HG03066 (cell line): ENCODE measurements around the gene LIMK1.
"Not testable (repeated sequence)": the region's sequence is repeated elsewhere in the genome, so short reads cannot be mapped to it uniquely, and the experiment has no call there.

Experiments
- ATAC-seq: cut with Tn5 transposase; IDR thresholded peaks from one replicate; pipeline ENCODE4 v1.9.1; 2021; ENCODE audit warnings: low read depth; ENCODE audit not compliant: unreplicated experiment

The LIMK1 gene

DNA sequence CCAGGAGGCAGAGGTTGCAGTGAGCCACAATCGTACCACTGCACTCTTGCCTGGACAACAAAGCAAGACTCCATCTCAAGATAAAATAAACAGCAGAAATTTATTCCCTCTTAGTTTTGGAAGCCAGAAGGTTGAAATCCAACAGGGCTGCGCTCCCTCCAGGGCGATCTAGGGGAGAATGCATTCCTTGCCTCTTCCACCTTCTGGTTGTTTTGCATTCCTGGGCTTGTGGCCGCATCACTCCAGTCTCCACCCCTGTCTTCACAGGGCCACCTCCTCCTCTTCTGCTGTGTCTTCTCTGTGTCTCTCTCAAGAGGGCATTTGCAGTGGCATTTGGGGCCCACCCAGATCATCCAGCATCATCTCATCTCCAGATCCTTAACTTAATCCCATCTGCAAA, 36.2 kb downstream of the LIMK1 start:
- ATAC-seq: no peak

DNA sequence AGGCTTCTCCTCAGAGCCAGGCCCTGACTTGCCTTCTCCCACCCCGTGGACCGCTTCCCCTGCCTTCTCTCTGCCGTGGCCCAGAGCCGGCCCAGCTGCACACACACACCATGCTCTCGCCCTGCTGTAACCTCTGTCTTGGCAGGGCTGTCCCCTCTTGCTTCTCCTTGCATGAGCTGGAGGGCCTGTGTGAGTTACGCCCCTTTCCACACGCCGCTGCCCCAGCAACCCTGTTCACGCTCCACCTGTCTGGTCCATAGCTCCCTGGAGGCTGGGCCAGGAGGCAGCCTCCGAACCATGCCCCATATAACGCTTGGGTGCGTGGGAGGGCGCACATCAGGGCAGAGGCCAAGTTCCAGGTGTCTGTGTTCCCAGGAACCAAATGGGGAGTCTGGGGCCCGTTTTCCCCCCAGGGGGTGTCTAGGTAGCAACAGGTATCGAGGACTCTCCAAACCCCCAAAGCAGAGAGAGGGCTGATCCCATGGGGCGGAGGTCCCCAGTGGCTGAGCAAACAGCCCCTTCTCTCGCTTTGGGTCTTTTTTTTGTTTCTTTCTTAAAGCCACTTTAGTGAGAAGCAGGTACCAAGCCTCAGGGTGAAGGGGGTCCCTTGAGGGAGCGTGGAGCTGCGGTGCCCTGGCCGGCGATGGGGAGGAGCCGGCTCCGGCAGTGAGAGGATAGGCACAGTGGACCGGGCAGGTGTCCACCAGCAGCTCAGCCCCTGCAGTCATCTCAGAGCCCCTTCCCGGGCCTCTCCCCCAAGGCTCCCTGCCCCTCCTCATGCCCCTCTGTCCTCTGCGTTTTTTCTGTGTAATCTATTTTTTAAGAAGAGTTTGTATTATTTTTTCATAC, 38.0 kb downstream of the LIMK1 start:
- no peak for ATAC-seq

DNA sequence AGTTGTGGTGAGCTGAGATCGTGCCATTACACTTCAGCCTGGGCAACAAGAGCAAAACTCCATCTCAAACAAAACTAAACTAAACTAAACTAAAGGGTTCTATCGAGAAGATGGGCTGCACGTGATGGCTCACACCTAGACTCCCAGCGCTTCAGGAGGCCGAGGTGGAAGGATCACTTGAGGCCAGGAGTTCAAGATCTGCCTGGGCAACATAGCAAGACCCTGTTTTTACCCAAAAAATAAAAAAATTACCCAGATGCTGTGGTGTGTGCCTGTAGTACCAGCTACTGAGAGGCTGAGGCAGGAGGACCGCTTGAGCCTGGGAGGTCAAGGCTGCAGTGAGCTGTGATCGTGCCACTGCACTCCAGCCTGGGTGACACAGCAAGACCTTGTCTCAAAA, 40.3 kb downstream of the LIMK1 start:
- not testable (repeated sequence) for ATAC-seq

DNA sequence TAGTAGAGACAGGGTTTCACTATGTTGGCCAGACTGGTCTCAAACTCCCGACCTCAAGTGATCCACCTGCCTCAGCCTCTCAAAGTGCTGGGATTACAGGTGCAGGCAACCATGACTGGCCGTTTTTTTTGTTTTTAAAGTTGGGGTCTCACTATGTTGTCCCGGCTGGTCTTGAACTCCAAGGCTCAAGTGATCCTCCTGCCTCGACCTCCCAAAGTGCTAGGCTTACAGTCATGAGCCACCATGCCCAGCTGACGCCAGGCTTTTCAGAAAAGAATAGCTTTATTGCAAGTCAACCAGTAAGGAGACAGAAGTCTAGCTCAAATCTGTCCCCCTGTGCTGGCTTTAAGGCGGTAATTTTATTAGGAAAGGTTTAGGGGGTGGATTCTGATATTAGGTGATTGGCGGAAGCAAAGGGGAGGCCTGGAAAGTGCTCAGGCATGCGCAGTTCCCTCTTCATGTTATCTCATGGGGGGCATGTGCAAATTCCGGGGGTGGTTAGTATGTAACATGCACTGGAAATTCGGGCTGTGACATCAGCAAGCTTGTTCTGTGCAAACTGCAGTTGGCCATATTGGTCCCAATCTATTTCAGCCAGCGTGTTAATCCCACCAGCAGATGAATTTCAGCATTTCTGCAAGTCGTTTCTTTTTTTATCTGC, 42.7 kb downstream of the LIMK1 start:
- ATAC-seq: no peak

DNA sequence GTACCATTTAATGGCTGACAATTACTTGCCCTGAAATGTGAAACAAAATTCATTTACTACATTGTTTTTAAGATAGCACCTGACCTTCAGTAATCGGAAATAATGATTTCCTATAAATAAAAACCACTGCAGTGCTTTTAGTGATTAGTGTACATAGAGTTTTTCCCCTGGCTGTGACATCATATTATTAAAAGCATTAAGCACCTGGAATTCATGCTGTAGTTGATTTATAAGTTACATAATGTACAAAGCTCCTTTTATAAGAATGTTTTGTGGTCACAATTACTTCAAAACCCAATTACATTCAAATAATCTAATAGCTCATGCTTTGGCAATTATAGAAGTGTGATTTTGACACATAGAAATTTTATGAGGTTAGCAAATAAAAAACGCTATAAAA, 46.3 kb downstream of the LIMK1 start:
- no peak for ATAC-seq

DNA sequence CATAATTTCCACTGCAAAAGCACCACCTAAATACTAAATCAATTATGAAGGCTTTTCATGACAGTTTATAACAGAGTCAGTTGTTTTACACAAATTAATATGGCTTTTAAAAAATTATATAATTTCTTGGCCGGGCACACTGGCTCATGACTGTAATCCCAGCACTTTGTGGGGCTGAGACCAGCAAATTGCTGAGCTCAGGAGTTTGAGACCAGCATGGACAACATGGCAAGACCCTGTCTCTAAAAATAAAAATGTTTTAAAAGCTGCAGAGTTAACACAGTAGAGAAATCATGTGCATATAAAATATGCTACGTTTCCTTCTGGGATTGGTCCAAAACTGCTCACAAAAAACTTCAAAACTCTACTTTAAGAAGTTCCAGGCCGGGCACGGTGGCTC, 46.9 kb downstream of the LIMK1 start:
- no peak for ATAC-seq

DNA sequence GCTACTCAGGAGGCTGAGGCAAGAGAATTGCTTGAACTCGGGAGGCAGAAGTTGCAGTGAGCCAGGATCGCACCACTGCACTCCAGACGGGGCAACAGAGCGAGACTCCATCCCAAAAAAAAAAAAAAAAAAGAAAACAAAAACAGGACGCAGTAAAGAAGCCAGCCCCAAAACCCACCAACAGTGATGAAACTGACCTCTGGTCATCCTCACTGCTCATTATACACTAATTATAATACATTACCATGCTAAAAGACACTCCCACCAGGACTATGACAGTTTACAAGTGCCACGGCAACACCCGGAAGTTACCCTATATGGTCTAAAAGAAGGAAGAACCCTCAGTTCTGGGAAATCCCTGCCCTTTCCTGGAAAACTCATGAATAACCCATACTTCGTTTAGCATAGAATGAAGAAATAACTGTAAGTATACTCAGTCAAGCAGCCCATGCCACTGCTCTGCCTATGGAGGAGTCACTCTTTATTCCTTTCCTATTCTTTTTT, 50.6 kb downstream of the LIMK1 start:
- no peak for ATAC-seq

DNA sequence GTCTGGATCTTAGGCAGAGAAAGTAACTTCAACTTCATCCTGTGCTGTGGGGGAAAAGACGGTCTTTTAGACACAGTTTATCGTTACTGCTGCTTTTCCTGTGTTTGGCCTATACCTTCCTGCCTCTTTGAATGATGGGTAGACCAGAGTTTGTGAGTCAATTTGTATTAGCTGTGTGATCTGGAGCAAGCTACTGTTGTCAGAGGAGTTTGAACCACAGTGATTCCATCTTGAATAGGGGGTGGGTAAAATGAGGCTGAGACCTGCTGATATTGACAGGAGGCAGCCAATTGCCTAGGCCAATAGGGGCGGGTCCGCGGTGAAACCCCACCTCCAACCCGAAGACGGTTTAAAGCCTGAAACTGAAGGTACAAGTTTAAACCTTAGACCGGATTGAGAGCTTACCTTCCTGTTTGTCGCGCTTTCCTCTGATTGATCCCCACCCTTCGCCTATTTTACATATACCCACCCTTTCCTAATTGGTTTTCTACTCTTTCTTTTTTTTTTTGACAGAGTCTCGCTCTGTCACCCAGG, 54.8 kb downstream of the LIMK1 start:
- ATAC-seq: no peak

DNA sequence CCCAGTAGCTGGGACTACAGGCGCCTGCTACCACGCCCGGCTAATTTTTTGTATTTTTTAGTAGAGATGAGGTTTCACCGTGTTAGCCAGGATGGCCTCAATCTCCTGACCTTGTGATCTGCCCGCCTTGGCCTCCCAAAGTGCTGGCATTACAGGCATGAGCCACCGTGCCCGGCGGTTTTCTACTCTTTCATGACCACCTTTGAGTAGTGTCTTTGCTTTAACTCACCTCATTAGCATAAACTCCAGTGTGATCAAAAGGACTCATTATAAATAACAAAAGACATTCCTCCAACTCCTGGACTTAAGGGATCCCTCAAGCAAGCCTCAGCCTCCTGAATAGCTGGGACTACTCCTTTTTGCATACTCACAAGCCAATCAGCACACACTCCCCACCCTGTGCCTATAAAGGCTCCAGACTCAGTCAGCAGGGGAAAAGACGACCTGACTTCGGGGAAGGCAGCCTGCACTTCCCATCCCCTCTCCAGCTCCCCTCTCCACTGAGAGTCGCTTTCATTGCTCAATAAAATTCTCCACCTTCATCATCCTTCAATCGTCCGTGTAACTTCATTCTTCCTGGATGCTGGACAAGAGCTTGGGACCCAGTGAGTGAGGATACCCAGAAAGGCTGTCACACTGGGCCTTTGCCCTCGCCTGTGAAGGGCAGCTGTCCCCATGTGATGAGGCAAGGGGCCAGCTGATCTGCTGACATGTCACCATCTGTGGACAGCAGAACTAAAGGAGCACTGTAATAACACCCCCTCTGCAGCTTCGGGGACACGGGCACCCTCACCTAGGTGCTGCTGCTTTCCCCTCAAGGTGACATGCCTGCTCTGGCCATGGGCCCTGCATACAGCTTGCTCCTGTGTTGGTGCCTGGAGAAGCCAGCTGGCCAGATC, 55.6 kb downstream of the LIMK1 start:
- ATAC-seq: no peak

DNA sequence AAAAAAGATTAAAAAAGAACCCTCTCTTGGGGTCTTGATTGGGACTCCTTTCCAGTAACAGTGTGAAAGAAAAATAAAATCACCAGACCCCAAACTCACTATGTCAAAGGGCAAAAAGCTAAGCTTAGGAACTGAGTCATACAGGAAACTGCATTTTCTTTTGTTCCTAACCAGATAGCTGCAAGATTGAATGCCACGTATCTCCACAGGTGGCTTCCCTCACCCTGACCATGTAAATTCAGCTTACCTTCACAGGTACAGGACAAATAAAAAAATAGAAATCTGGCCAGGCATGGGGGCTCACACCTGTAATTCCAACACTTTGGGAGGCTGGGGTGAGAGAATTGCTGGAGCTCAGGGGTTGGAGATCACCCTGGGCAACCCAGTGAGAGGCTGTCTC, 58.1 kb downstream of the LIMK1 start:
- no peak for ATAC-seq

DNA sequence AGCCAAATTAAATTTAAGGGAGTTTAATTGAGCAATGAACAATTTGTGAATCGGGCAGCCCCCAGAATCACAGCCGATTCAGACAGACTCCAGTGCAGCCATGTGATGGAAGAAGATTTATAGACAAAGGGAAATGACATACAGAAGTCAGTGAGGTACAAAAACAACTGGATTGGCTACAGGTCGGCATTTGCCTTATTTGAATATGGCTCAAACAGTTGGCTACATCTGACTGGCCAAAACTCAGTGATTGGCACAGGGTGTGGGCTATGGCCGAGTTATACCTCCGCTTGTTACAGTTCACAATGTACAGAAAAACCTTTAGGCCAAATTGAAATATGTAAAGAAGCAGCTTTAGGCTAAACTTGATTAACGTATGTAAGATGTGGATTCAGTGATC, 59.8 kb downstream of the LIMK1 start:
- ATAC-seq: no peak

DNA sequence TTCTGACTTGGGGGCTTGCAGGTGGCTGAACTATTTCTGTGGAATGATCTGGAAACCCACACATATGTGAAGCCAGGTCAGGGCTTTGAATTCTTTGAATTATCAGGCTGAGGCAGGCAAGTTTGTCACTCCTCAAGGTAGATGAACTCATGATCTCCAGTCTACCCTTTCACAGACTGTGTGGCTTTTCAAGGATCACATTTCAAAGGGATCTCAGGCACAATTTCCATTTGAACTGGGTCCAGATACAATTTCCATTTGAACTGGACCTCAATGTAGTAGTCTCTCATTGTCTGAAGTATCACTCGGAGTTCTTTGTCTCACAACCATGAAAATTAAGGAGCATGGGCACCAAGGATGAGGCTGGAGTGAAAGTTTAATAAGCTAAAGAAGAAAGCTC, 64.9 kb downstream of the LIMK1 start:
- no peak for ATAC-seq

DNA sequence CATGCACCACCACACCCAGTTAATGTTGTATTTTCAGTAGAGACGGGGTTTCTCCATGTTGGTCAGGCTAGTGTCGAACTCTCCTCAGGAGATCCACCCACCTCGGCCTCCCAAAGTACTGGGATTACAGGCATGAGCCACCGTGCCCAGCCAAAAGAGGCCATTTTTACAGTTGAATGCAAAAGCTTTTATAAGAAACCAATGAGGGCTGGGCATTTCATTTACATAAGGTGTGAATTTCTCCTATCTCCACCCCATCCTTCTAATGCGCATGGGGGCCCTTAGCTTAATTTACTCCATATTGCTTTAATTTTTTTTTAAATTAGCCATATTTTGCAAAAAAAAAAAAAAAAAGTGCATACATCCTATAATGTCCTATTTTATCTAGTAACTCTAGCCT, 65.5 kb downstream of the LIMK1 start:
- ATAC-seq: no peak

DNA sequence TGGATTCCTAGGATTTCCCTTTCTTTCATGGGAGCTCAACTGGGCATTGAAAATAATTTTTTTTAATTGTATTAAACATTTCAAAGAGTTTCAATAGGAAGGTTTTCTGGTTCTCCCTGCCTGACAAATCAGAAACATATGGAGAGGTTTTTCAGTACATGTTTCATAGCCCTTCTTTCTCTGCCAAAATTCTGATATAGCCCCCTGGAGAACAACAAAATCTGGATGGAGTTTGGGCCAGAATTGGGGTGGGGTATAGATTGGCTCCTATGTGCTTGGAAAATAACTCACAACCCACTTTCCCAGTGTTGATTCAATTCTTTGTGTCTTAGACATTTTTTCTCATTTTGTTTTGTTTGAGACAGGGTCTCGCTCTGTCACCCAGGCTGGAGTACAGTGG, 66.0 kb downstream of the LIMK1 start:
- ATAC-seq: no peak

DNA sequence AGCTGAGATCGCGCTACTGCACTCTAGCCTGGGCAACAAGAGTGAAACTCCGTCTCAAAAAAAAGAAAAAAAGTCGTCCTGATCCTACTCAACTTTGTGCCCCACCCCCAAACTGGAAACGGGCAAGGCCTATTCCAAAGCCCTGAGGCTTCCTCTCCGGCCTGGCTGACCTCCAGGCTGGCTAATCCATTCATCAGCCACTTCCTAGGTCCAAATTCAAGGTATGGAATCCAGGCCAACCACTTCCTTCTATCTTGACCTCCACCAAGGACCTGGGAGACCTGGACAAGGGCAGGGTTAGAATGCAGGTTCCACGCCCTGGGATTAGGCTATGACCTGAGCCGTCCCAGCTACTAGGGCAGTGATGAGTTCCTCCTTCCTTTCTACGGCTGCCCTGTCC, 70.1 kb downstream of the LIMK1 start:
- no peak for ATAC-seq

DNA sequence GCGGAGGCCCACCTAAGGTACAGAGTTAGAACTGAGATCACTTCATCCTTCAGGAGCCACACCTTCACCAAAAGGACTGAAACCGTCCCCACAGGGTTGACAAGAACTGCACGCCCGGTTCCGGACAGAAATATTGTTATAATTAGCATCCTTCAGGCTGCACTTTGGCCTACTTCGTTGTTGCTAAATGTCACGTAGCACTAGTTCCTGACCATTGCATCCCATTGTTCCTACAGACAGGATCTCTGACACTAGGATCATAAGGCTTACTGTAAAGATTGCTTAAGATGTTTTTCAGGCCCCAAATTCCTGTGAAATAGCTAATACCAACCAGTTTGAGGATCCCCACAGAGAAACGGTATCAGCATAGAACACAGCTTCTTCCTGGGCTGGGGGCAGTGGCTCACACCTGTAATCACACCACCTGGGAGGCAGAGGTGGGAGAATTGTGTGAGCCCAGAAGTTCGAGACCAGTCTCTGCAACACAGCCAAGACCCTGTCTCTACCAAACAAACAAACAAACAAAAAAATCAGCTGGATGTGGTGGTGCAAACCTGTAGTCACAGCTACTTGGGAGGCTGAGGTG, 72.3 kb downstream of the LIMK1 start:
- no peak for ATAC-seq

DNA sequence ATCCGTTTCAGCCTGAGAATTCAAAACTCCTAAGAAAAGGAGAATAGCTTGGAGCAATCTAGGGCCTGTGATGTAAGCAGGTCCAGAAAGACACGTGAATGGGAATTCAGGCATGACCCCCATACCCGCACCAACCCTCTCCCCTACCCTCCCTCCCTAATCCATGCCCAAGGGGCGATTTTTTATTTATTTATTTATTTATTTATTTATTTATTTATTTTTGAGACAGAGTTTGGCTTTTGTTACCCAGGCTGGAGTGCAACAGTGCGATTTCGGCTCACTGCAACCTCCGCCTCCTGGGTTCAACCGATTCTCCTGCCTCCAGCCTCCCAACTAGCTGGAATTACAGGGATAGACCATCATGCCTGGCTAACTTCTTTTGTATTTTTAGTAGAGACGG, 74.0 kb downstream of the LIMK1 start:
- ATAC-seq: no peak

DNA sequence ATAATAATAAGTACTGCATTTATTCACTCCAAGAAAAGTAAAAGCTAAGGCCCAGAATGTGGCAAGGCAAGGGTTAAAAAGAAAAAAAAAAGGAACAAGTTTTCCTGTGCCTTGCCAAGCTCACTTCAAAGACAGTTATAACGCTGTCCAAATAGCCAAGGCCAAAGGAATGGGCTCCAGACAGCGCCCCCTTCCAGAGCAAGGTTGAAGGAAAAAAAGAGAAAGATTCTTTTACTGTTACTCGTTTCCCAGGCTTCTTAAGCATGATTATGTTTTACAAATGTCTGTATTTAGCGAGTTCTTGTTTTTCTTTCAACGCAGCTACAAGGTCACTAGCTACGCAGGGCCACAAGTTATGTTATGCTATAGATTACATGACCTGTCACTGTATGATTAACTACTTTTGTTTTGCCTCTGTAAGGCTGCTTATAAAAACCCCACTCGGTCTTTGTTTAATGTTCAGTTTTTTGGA, 81.4 kb downstream of the LIMK1 start:
- no peak for ATAC-seq

DNA sequence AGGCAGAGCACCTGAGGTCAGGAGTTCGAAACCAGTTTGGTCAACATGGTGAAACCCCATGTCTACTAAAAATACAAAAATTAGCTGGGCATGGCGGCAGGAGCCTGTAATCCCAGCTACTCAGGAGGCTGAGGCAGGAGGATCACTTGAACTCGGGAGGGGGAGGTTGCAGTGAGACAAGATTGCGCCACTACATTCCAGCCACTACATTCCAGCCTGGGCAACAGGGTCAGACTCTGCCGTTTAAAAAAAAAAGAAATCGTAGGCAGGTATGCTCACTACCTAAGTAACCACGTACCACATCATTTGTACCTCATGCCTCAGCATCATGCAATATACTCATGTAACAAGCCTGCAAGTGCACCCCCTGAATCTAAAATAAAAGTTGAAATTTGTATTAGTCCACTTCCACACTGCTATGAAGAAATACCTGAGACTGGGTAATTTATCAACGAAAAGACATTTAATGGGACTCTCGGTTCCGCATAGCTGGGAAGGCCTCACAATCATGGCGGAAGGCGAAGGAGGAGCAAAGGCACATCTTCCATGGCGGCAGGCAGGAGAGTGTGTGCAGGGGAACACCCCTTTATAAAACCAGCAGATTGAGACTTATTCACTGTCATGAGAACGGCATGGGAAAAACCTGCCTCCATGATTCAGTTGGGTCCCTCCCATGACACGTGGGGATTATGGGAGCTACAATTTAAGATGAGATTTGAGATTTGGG, 82.4 kb downstream of the LIMK1 start:
- no peak for ATAC-seq

DNA sequence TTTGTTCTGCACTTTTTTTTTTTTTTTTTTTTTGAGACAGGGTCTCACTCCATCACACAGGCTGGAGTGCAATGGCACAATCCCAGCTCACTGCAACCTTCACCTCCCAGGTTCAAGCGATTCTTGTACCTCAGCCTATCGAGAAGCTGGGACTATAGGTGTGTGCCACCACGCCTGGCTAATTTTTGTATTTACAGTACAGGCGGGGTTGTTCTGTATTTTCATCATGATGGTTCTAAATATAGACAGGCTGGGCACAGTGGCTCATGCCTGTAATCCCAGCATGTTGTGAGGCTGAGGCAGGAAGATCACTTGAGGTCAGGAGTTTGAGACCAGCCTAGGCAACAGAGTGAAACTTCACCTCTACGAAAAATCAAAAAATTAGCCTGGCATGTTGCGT, 83.7 kb downstream of the LIMK1 start:
- not testable (repeated sequence) for ATAC-seq
